Ovary (tissue), 10 donors: ENCODE data around the gene TTC9C. TPM values are rescaled to one million over a fixed set of nuclear protein-coding genes. Genes with fewer than 3 reads are reported as not detected.
A peak's percentile ranks its signal among the peaks of the same experiment; 100 is the strongest.

ENCODE experiments used
- DNase-seq, 5 donors: peaks; one replicate each; pipeline ENCODE4 v3.0.0-alpha.2; 2019 to 2020
- H3K27ac ChIP-seq, 2 donors: fragments of 200-600 bp; one replicate each; pipeline versions ENCODE4 v1.5.1 to v1.8.0; 2019 to 2022
- H3K27me3 ChIP-seq: fragments of 200-600 bp; one replicate; pipeline ENCODE4 v1.8.0; 2022
- H3K36me3 ChIP-seq: fragments of 200-600 bp; sonication (generic); one replicate; pipeline ENCODE4 v1.5.1; 2019
- H3K4me1 ChIP-seq: one replicate; pipeline ENCODE4 v1.8.1; 2013; ENCODE audit warnings: mild to moderate bottlenecking, moderate library complexity; ENCODE audit not compliant: insufficient read depth
- H3K4me3 ChIP-seq: fragments of 200-600 bp; sonication (generic); one replicate; pipeline ENCODE4 v1.5.1; 2017
- H3K9me3 ChIP-seq, 2 donors: fragments of 200-600 bp in 1 of 2; sonication (generic) in 1 of 2; one replicate each; pipeline versions ENCODE4 v1.5.1 to v1.8.1; 2013 to 2019; ENCODE audit warnings: mild to moderate bottlenecking in 1 of 2, moderate library complexity in 1 of 2
- EP300 ChIP-seq: sonication (generic); formaldehyde crosslinking; IDR thresholded peaks from one replicate; pipeline ENCODE4 v1.6.1; 2017; ENCODE audit warnings: antibody characterized with exemption
- POLR2A ChIP-seq: fragments of 450-650 bp; IDR thresholded peaks from one replicate; pipeline ENCODE4 v1.6.1; 2017; ENCODE audit warnings: antibody characterized with exemption, mild to moderate bottlenecking, moderate library complexity
- WGBS, 3 donors: extraction: QIAGEN DNeasy Blood & Tissue Kit in 1 of 3; methylation state at CpG; one replicate each; pipeline versions ENCODE4 v1.1.5 to v1.1.7; 2013 to 2017; 5-methylcytosine and 5-hydroxymethylcytosine counted together
- intact Hi-C, 4 donors: fragments of 100-400 bp; cut with DNase I; formaldehyde crosslinking; loops; one replicate each; pipeline versions ENCODE4 v1.11.0 to v1.15.1; 2022 to 2023
- long read RNA-seq, 3 donors: library from polyadenylated mRNA in 2 of 3; unstranded in 2 of 3; transcript quantifications; one replicate each; pipeline ENCODE4 v2.0.0 and lab custom pipeline, GENCODE V29; 2021 to 2026
- polyA plus RNA-seq, 2 donors: library from polyadenylated mRNA; stranded (reverse); fragments of 200-250 nt in 1 of 2; fragments of 350-450 nt in 1 of 2; fragmentation: Illumina TruSeq in 1 of 2; extraction: RNeasy Lipid Tissue Mini Kit (QIAGEN cat#74804) in 1 of 2; gene quantifications; one replicate each; pipeline ENCODE4 v1.2.3, GENCODE V29; 2013 to 2014
- total RNA-seq, 7 donors: library from RNA; depleted of rRNA in 2 of 7; stranded (reverse); fragments of >200 nt in 2 of 7; fragmentation: NEBNext Ultra II Directional in 3 of 7; extraction: Animal tissue kit (Norgen Biotek cat#: 25700) in 3 of 7; gene quantifications; one replicate each; pipeline versions ENCODE4 v1.1.0 to v1.2.4, GENCODE V29; 2016 to 2023
- TF ChIP-seq, protein P1 (sequence below), 3 donors: fragments of 450-650 bp in 2 of 3; fragments of 200-600 bp in 1 of 3; IDR thresholded peaks; one replicate each; pipeline versions ENCODE4 v1.5.1 to v1.8.0; 2016 to 2022; ENCODE audit warnings: antibody characterized with exemption in 3 of 3, mild to moderate bottlenecking in 1 of 3
- donor health status: DM: no; HTN: no; CAD: no; lungs with moderate emphysema.
- donor health status: DM: no; HTN: no; CAD: no.
- donor health status: Bipolar disorder and iron deficiency.
- donor health status: DM: yes; HTN: yes; CAD: no.
- donor health status: DM: no; HTN: no; CAD: no.
- donor health status: DM: yes; HTN: yes; CAD: no.

TTC9C gene, protein sequence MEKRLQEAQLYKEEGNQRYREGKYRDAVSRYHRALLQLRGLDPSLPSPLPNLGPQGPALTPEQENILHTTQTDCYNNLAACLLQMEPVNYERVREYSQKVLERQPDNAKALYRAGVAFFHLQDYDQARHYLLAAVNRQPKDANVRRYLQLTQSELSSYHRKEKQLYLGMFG
- 10 to 100 TPM; 19.4 to 42.9 (median 30.4) TPM for total RNA-seq
- polyA plus RNA-seq: 10 to 100 TPM; 30.5 to 53.6 TPM
- long read RNA-seq, donor 1, transcript TTC9C-202 (3 exons, 1,080 nt): major isoform, 14 of 33 reads
- long read RNA-seq, donor 1, partial matches to known transcripts: 12 of 33 reads
- long read RNA-seq, donor 1, other reads (novel, unspliced or antisense): 5 of 33 reads
- long read RNA-seq, donor 2, transcript TTC9C-205 (4 exons, 858 nt): minor isoform, 5 of 22 reads
- long read RNA-seq, donor 2, transcript TTC9C-202 (3 exons, 1,080 nt): major isoform, 13 of 22 reads
- long read RNA-seq, donor 2, partial matches to known transcripts: 0 of 22 reads
- long read RNA-seq, donor 2, other reads (novel, unspliced or antisense): 0 of 22 reads
- long read RNA-seq, donor 3, transcript TTC9C-202 (3 exons, 1,080 nt): major isoform, 6 of 12 reads
- long read RNA-seq, donor 3, partial matches to known transcripts: 1 of 12 reads
- long read RNA-seq, donor 3, other reads (novel, unspliced or antisense): 1 of 12 reads

DNA sequence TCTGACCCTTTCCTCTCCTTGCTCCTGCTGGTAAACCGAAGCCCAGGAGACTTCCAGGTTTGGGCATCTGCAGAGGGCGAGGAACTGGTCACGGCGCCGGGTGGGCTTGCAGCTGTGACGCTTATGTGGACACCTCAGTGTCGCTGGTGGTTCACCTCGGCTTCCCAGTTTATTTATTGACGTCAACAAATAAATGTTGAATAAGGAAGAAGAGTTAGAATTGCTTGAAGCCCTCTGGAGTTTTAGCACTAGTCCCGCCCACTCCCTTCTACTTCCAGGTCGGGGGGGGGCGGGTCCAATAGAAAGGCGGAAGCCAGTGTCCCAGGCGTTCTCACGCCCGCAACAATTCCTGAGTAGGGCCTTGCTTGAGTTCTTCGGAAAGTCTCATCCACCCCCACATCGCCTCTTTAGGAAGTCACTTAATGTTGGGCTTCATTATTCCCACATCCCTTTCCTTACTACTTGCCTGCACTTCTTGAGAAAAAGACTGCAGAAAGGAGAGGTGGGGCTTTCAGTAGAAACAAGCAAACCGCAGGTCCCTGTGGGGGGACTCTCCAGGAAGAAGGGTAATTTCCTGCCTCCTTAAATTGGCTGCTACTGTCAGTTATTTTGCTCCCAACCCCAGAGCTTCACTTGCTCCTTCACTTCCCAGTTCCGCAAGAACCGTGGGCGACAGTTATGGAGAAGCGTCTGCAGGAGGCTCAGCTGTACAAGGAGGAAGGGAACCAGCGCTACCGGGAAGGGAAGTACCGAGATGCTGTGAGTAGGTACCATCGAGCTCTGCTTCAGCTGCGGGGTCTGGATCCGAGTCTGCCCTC is at the start of gene TTC9C:
Gene TTC9C (plus strand): TSS at position 316 of the 818 bp plus-strand sequence. CDS start 363 bp downstream, at position 679.
- TF ChIP-seq POLR2A (peak; percentile 52), EP300 (no peak)
- TF ChIP-seq, protein P1, sequence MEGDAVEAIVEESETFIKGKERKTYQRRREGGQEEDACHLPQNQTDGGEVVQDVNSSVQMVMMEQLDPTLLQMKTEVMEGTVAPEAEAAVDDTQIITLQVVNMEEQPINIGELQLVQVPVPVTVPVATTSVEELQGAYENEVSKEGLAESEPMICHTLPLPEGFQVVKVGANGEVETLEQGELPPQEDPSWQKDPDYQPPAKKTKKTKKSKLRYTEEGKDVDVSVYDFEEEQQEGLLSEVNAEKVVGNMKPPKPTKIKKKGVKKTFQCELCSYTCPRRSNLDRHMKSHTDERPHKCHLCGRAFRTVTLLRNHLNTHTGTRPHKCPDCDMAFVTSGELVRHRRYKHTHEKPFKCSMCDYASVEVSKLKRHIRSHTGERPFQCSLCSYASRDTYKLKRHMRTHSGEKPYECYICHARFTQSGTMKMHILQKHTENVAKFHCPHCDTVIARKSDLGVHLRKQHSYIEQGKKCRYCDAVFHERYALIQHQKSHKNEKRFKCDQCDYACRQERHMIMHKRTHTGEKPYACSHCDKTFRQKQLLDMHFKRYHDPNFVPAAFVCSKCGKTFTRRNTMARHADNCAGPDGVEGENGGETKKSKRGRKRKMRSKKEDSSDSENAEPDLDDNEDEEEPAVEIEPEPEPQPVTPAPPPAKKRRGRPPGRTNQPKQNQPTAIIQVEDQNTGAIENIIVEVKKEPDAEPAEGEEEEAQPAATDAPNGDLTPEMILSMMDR (IDR thresholded peaks at IDR 0.05): peak in 1 of 3 donors; percentile 12
- H3K36me3 ChIP-seq: no peaks in the 10 kb centered on the region
- H3K27me3 ChIP-seq: no peaks in the 10 kb centered on the region
- peak within 1 kb of the TSS; percentile 91 for H3K4me3 ChIP-seq
- intact Hi-C loops: loop anchor here in 3 of 4 donors (5.0 kb wide), 3 partner anchors 51 to 114 kb away; partner anchors contain the start of genes LBHD1 (in 1 of the 3), UBXN1 (in 1 of the 3) and UQCC3 (in 1 of the 3)
- WGBS, 3 donors: 0 to 1% (median 0%) methylated on average over 29 of the region's 29 CpGs
- peak; percentile 83 to 88 (median 85) for DNase-seq
- peaks cover 3% of the 10 kb centered on the region for H3K4me1 ChIP-seq
- H3K9me3 ChIP-seq: no peaks in the 10 kb centered on the region
- peak within 1 kb of the TSS in 1 of 2 donors; percentile 89 for H3K27ac ChIP-seq

GRCh38 chr11:62678770-62679696 is 49.3 kb upstream of the TTC9C start, which contains the start of gene UBXN1:
UBXN1 (minus strand) TSS chr11:62679073; CDS start chr11:62678923, 150 bp downstream.
- H3K9me3 ChIP-seq: no peaks in the 10 kb centered on the region
- peaks cover 3% of the 10 kb centered on the region for H3K4me1 ChIP-seq
- DNase-seq: peak; percentile 88 to 92 (median 90)
- 1 to 5% (median 2%) methylated on average over 42 to 55 of the region's 55 CpGs for WGBS, 3 donors
- H3K27ac ChIP-seq: peak within 1 kb of the TSS; percentile 73 to 82
- intact Hi-C loops: loop anchor here in 2 of 4 donors (5.0 to 10.0 kb wide), 2 partner anchors 48 to 284 kb away; partner anchors contain the start of genes HNRNPUL2 (in 1 of the 2) and TTC9C (in 1 of the 2)
- TF ChIP-seq, protein P1 (IDR thresholded peaks at IDR 0.05): no peak
- TF ChIP-seq EP300: peak; percentile 63
- TF ChIP-seq POLR2A: peak; percentile 57
- H3K27me3 ChIP-seq: no peaks in the 10 kb centered on the region
- peak within 1 kb of the TSS; percentile 60 for H3K4me3 ChIP-seq
- H3K36me3 ChIP-seq: no peaks in the 10 kb centered on the region

- 28 to 44% (median 33%) methylated on average over 4 of the region's 4 CpGs for WGBS, 3 donors
- TF ChIP-seq EP300: no peak
- TF ChIP-seq, protein P1 (IDR thresholded peaks at IDR 0.05): peak in 2 of 3 donors; percentile 40 to 54
- no peak for TF ChIP-seq POLR2A
- Histone ChIP-seq H3K9me3 (no peaks in the 10 kb centered on the region), H3K36me3 (no peaks in the 10 kb centered on the region), H3K27me3 (no peaks in the 10 kb centered on the region), H3K4me1 (peaks cover 3% of the 10 kb centered on the region), H3K27ac (no peak overlapping the region), H3K4me3 (no peak overlapping the region)
- intact Hi-C loops: no loop called here
- peak in 3 of 5 donors; percentile 52 to 60 (median 52) for DNase-seq
Observed at GRCh38 chr11:62680825-62681240, 47.5 kb upstream of the TTC9C start.
